ENCODE results near the gene PLSCR5. TPM values are rescaled to one million over a fixed set of nuclear protein-coding genes. Genes with fewer than 3 reads are reported as not detected.
A peak's percentile ranks its signal among the peaks of the same experiment; 100 is the strongest.

The PLSCR5 gene
- total RNA-seq, 1 donor from 2014 or later = under 0.01 TPM

- FAIRE-seq (peak; percentile 98), DNase-seq (ENCODE audit: low spot score in 2 of 2) (peak; percentile 6 to 10)
These were observed 15.1 kb downstream of the PLSCR5 start for GRCh38 chr3:146589899-146590508.

- DNase-seq (ENCODE audit: low spot score in 2 of 2) (no peak), FAIRE-seq (no peak)
These were observed 20.0 kb downstream of the PLSCR5 start for GRCh38 chr3:146585156-146585555.

- DNase-seq (ENCODE audit: low spot score in 2 of 2) (no peak), FAIRE-seq (no peak)
These were observed 23.1 kb downstream of the PLSCR5 start for GRCh38 chr3:146581951-146582467.

- FAIRE-seq = no peak
These were observed 24.0 kb downstream of the PLSCR5 start for GRCh38 chr3:146581080-146581601.

GRCh38 chr3:146577662-146578061 lies 27.5 kb downstream of the PLSCR5 start:
- FAIRE-seq = peak; percentile 85
- peak in 1 of 2 donors; percentile 6 for DNase-seq (ENCODE audit: low spot score in 2 of 2)

More at GRCh38 chr3:146581080-146581601, 24.0 kb downstream of the PLSCR5 start:
- no peak for DNase-seq (ENCODE audit: low spot score in 2 of 2)

GRCh38 chr3:146575636-146576035 lies 29.5 kb downstream of the PLSCR5 start:
- no peak for DNase-seq (ENCODE audit: low spot score in 2 of 2)
- FAIRE-seq = no peak

GRCh38 chr3:146574173-146574572 lies 31.0 kb downstream of the PLSCR5 start:
- no peak for DNase-seq (ENCODE audit: low spot score in 2 of 2)
- FAIRE-seq = no peak

GRCh38 chr3:146569314-146569713 lies 35.8 kb downstream of the PLSCR5 start:
- no peak for DNase-seq (ENCODE audit: low spot score in 2 of 2)
- FAIRE-seq = no peak

GRCh38 chr3:146566138-146566537 lies 39.0 kb downstream of the PLSCR5 start:
- FAIRE-seq (no peak), DNase-seq (ENCODE audit: low spot score in 2 of 2) (no peak)

- FAIRE-seq (no peak), DNase-seq (ENCODE audit: low spot score in 2 of 2) (no peak)
These were observed 43.3 kb downstream of the PLSCR5 start for GRCh38 chr3:146561879-146562278.

GRCh38 chr3:146561463-146561862 lies 43.7 kb downstream of the PLSCR5 start:
- FAIRE-seq = no peak

GRCh38 chr3:146560678-146561077 lies 44.5 kb downstream of the PLSCR5 start:
- no peak for FAIRE-seq
- no peak for DNase-seq (ENCODE audit: low spot score in 2 of 2)

More at GRCh38 chr3:146561463-146561862, 43.7 kb downstream of the PLSCR5 start:
- no peak for DNase-seq (ENCODE audit: low spot score in 2 of 2)

GRCh38 chr3:146559388-146559787 lies 45.8 kb downstream of the PLSCR5 start:
- no peak for FAIRE-seq
- DNase-seq (ENCODE audit: low spot score in 2 of 2) = no peak

GRCh38 chr3:146558781-146559180 lies 46.4 kb downstream of the PLSCR5 start:
- DNase-seq (ENCODE audit: low spot score in 2 of 2) (no peak), FAIRE-seq (no peak)

GRCh38 chr3:146557745-146558144 lies 47.4 kb downstream of the PLSCR5 start:
- DNase-seq (ENCODE audit: low spot score in 2 of 2) (no peak), FAIRE-seq (no peak)

- no peak for DNase-seq (ENCODE audit: low spot score in 2 of 2)
- FAIRE-seq = no peak
These were observed 49.8 kb downstream of the PLSCR5 start for GRCh38 chr3:146555311-146555710.

GRCh38 chr3:146554151-146554760 lies 50.9 kb downstream of the PLSCR5 start:
- no peak for FAIRE-seq
- DNase-seq (ENCODE audit: low spot score in 2 of 2) = no peak

GRCh38 chr3:146550743-146551510 lies 54.2 kb downstream of the PLSCR5 start:
- FAIRE-seq = no peak
- no peak for DNase-seq (ENCODE audit: low spot score in 2 of 2)

GRCh38 chr3:146550070-146550615 lies 55.0 kb downstream of the PLSCR5 start:
- no peak for DNase-seq (ENCODE audit: low spot score in 2 of 2)
- FAIRE-seq = no peak

- DNase-seq (ENCODE audit: low spot score in 2 of 2) (no peak), FAIRE-seq (no peak)
These were observed 57.8 kb downstream of the PLSCR5 start for GRCh38 chr3:146547235-146547835.

Data from frontal cortex (tissue), 4 donors.